ENCODE data around the gene NECTIN1.
A peak's percentile ranks its signal among the peaks of the same experiment; 100 is the strongest.

NECTIN1 gene

DNA sequence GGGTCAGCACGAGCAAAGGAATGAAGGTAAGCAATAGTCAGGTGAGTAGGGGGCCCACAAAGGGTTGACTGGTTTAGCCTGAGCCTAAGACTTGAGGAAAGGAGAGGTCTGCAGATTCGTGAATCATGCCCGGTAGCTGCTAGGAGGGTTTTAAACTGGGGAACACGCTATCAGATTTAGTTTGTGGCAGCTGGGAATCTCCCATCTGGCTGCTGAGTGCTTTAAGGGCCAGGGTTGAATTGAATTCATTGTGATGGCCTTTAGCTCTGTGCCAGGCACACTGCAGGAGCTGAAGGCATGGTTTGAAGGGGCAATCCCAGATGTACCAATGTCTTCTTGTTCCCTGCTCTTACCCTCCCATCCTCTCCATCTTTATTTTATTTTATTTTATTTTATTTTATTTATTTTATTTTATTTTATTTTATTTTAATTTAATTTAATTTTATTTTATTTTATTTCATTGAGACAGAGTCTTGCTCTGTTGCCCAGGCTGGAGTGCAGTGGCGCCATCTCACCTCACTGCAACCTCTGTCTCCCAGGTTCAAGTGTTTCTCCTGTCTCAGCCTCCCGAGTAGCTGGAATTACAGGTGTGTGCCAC, 1.9 kb upstream of the NECTIN1 start:
- no peak for DNase-seq
- TF ChIP-seq GATA1 (IDR thresholded peaks at IDR 0.05; ENCODE audit: low read depth, low read length) (no peak), POLR2A (IDR thresholded peaks at IDR 0.05; ENCODE audit: low read length) (no peak)

- no peak for TF ChIP-seq POLR2A (IDR thresholded peaks at IDR 0.05; ENCODE audit: low read length)
- no peak for TF ChIP-seq GATA1 (IDR thresholded peaks at IDR 0.05; ENCODE audit: low read depth, low read length)
Measured at GRCh38 chr11:119729951-119730613, 1.1 kb upstream of the NECTIN1 start.

DNA sequence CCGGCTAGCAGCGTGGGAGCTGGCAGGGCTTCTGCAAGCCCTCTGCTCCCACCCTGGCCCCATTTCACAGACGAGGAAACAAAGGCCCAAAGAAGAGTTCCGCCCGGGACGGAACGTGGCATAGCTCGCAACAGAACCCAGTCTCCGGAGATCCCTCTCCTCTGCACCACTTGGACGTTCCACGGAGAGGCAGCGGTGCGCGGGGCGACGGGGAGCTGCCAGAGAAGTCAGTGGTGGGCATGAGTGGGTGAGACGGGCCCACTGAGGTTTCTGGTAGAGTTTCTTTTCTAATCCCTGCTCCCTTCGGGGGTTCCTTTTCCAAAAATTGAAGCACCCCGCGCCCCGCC, 554 bp upstream of the NECTIN1 start:
- DNase-seq, result no peak
- TF ChIP-seq GATA1 (IDR thresholded peaks at IDR 0.05; ENCODE audit: low read depth, low read length) (no peak), POLR2A (IDR thresholded peaks at IDR 0.05; ENCODE audit: low read length) (no peak)

More at GRCh38 chr11:119729951-119730613, 1.1 kb upstream of the NECTIN1 start:
- no peak for DNase-seq

GRCh38 chr11:119728211-119728626, 781 bp downstream of the NECTIN1 start:
- DNase-seq, result peak in 1 of 2 experiments; percentile 16
- TF ChIP-seq GATA1 (IDR thresholded peaks at IDR 0.05; ENCODE audit: low read depth, low read length) (no peak), POLR2A (IDR thresholded peaks at IDR 0.05; ENCODE audit: low read length) (no peak)

DNA sequence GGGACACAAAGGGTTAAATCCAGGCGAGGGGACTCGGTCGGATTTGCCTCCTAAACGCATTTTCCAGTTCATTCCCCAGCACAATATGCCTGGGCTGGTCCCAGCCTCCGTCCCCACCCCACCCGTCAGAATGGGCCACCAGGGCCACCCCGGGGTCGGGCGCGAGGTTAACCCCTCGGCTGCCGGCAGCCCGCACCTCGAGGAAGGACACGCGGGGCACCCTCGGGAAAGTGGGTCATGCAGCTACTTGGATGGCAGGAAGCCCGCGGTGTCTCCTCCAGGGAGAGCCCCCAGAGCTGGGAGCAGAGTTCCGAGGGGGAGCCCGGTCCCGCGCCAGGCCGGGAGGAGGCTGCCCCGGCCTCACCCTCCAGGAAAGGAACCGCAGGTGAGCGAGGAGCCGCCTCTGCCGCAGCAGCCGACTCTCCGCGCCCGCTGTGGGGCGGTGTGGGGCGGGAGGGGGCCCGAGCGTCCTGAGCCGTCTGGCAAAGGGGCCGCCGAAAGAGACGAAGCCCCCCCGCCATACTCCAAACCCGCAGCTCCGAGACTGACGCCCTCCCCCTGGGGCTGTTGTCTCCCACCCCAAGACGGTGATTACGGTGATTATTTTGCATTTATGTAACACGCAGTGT, 1.4 kb downstream of the NECTIN1 start:
- TF ChIP-seq POLR2A (IDR thresholded peaks at IDR 0.05; ENCODE audit: low read length) (no peak), GATA1 (IDR thresholded peaks at IDR 0.05; ENCODE audit: low read depth, low read length) (no peak)
- DNase-seq, result peak in 1 of 2 experiments; percentile 15

GRCh38 chr11:119726585-119727522, 2.1 kb downstream of the NECTIN1 start:
- TF ChIP-seq POLR2A (IDR thresholded peaks at IDR 0.05; ENCODE audit: low read length), result no peak
- TF ChIP-seq GATA1 (IDR thresholded peaks at IDR 0.05; ENCODE audit: low read depth, low read length), result no peak
- no peak for DNase-seq

DNA sequence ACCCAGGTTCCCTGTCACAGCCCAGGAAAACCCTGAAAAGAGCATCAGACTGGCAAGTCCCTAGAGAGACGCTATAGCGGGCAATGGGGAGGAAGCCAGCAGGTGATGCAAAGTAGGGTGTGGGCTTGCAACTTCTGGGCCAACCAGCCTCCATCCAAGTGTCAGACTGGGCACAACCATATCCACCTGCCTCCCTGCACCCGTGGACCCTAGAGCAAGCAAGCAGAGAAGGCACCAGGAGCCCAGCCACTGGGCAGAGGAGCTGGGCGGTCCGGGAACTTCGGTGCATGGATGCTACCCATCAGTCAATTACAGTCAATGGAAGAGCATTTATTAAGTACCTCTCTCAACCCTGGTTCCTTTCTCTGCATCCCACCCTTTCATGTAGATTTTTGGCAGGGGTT, 2.8 kb downstream of the NECTIN1 start:
- TF ChIP-seq POLR2A (IDR thresholded peaks at IDR 0.05; ENCODE audit: low read length), result no peak
- no peak for TF ChIP-seq GATA1 (IDR thresholded peaks at IDR 0.05; ENCODE audit: low read depth, low read length)

GRCh38 chr11:119724956-119725355, 4.0 kb downstream of the NECTIN1 start:
- no peak for DNase-seq
- TF ChIP-seq POLR2A (IDR thresholded peaks at IDR 0.05; ENCODE audit: low read length), result no peak
- no peak for TF ChIP-seq GATA1 (IDR thresholded peaks at IDR 0.05; ENCODE audit: low read depth, low read length)

More for the DNA sequence above, 2.8 kb downstream of the NECTIN1 start:
- peak in 1 of 2 experiments; percentile 42 for DNase-seq

DNA sequence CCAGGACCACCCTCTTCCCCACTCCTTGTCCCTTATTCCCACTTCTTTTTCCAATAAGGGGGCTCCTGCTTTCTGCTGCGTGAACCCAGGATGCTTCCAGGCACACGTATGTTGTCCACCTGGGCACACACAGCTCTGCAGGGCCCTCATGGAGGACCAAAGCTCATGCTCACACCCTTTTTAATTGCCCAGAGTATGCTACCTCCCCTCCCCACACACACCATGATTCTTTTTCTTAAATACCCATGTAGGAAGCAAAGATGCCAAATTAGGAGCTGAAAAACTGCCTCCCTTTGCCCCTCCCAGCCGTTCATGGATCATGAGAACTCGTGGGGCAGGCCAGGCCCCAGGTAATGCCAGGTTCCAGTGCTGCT, 5.1 kb downstream of the NECTIN1 start:
- TF ChIP-seq POLR2A (IDR thresholded peaks at IDR 0.05; ENCODE audit: low read length) (no peak), GATA1 (IDR thresholded peaks at IDR 0.05; ENCODE audit: low read depth, low read length) (no peak)
- DNase-seq, result no peak

- DNase-seq, result no peak
- TF ChIP-seq POLR2A (IDR thresholded peaks at IDR 0.05; ENCODE audit: low read length) (no peak), GATA1 (IDR thresholded peaks at IDR 0.05; ENCODE audit: low read depth, low read length) (no peak)
Measured at GRCh38 chr11:119723243-119723951, 5.6 kb downstream of the NECTIN1 start.

GRCh38 chr11:119722281-119722794, 6.7 kb downstream of the NECTIN1 start:
- TF ChIP-seq POLR2A (IDR thresholded peaks at IDR 0.05; ENCODE audit: low read length) (no peak), GATA1 (IDR thresholded peaks at IDR 0.05; ENCODE audit: low read depth, low read length) (no peak)
- DNase-seq, result no peak

- peak in 1 of 2 experiments; percentile 5 for DNase-seq
- TF ChIP-seq GATA1 (IDR thresholded peaks at IDR 0.05; ENCODE audit: low read depth, low read length) (no peak), POLR2A (IDR thresholded peaks at IDR 0.05; ENCODE audit: low read length) (no peak)
Measured at GRCh38 chr11:119721129-119722120, 7.6 kb downstream of the NECTIN1 start.
